Activated T-helper 1 cell treated with anti-CD3 and anti-CD28 coated beads, Interleukin-12 subunit alpha, Interleukin-12 subunit beta, Interleukin-2, Interleukin-4 antibody, amounts not matched to agents 30 ng/mL and 10 ng/mL and 1 ng/mL, durations not matched to agents 14 hours and 24 hours and 36 hours (primary cell): ENCODE data around the gene MGLL. TPM values are rescaled to one million over a fixed set of nuclear protein-coding genes. Genes with fewer than 3 reads are reported as not detected.

ENCODE experiments used
- DNase-seq: peaks from one replicate; pipeline ENCODE4 v3.0.0; 2021; ENCODE audit warnings: low spot score
- H3K27ac Mint-ChIP-seq: one replicate; pipeline ENCODE4 v1.8.0; 2021; ENCODE audit warnings: mild to moderate bottlenecking, mixed read lengths
- H3K27me3 Mint-ChIP-seq: one replicate; pipeline ENCODE4 v1.8.0; 2022; ENCODE audit warnings: mild to moderate bottlenecking, moderate library complexity, mixed read lengths; ENCODE audit not compliant: insufficient read depth
- H3K36me3 Mint-ChIP-seq: one replicate; pipeline ENCODE4 v1.8.0; 2021; ENCODE audit warnings: low read depth, mixed read lengths
- H3K4me1 Mint-ChIP-seq: one replicate; pipeline ENCODE4 v1.8.0; 2021; ENCODE audit warnings: low read depth, mixed read lengths
- H3K4me3 Mint-ChIP-seq: one replicate; pipeline ENCODE4 v1.8.0; 2021; ENCODE audit warnings: mild to moderate bottlenecking, moderate library complexity, mixed read lengths
- H3K9me3 Mint-ChIP-seq: one replicate; pipeline ENCODE4 v1.8.0; 2021; ENCODE audit warnings: mixed read lengths
- intact Hi-C: fragments of 100-400 bp; cut with micrococcal nuclease; formaldehyde crosslinking; loops from one replicate; pipeline ENCODE4 v1.15.1; 2024
- total RNA-seq: library from RNA; stranded (reverse); gene quantifications from 2 replicates; pipeline ENCODE4 v1.2.3, GENCODE V29; 2022

MGLL gene
- 2.2 and 2.5 TPM in 2 replicates for total RNA-seq

GRCh38 chr3:127822041-127822681 lies at the start of gene MGLL:
MGLL (minus strand) TSS chr3:127822515; CDS start chr3:127822318, 197 bp downstream.
- H3K27ac Mint-ChIP-seq: peak within 1 kb of the TSS; percentile 78
- intact Hi-C loops: no loop called here
- H3K4me1 Mint-ChIP-seq: peaks cover 8% of the 10 kb centered on the region
- DNase-seq: no peak
- no peaks in the 10 kb centered on the region for H3K36me3 Mint-ChIP-seq
- peak within 1 kb of the TSS; percentile 80 for H3K4me3 Mint-ChIP-seq
- H3K27me3 Mint-ChIP-seq: peaks cover 41% of the 10 kb centered on the region
- no peaks in the 10 kb centered on the region for H3K9me3 Mint-ChIP-seq

- H3K4me1 Mint-ChIP-seq: peaks cover 5% of the 10 kb centered on the region
- DNase-seq: no peak
- H3K9me3 Mint-ChIP-seq: no peaks in the 10 kb centered on the region
- no peaks in the 10 kb centered on the region for H3K36me3 Mint-ChIP-seq
- intact Hi-C loops: no loop called here
- H3K27me3 Mint-ChIP-seq: peaks cover 12% of the 10 kb centered on the region
- H3K4me3 Mint-ChIP-seq: no peak overlapping the region
- H3K27ac Mint-ChIP-seq: no peak overlapping the region
Observed at GRCh38 chr3:127870156-127870555, 47.8 kb upstream of the MGLL start.

- intact Hi-C loops: no loop called here
- Mint-ChIP-seq H3K4me1 (peaks cover 5% of the 10 kb centered on the region), H3K4me3 (no peak overlapping the region), H3K27ac (no peak overlapping the region), H3K36me3 (no peaks in the 10 kb centered on the region), H3K9me3 (no peaks in the 10 kb centered on the region), H3K27me3 (peaks cover 6% of the 10 kb centered on the region)
- DNase-seq: no peak
Observed at GRCh38 chr3:127867986-127868385, 45.7 kb upstream of the MGLL start.

- DNase-seq: no peak
- Mint-ChIP-seq H3K27me3 (peaks cover 6% of the 10 kb centered on the region), H3K9me3 (no peaks in the 10 kb centered on the region), H3K36me3 (no peaks in the 10 kb centered on the region), H3K4me3 (no peak overlapping the region), H3K4me1 (peaks cover 5% of the 10 kb centered on the region), H3K27ac (no peak overlapping the region)
- intact Hi-C loops: no loop called here
Observed at GRCh38 chr3:127867412-127867811, 45.1 kb upstream of the MGLL start.

- H3K27ac Mint-ChIP-seq: no peak overlapping the region
- H3K4me3 Mint-ChIP-seq: no peak overlapping the region
- peaks cover 9% of the 10 kb centered on the region for H3K27me3 Mint-ChIP-seq
- H3K4me1 Mint-ChIP-seq: peaks cover 5% of the 10 kb centered on the region
- intact Hi-C loops: no loop called here
- H3K36me3 Mint-ChIP-seq: no peaks in the 10 kb centered on the region
- no peaks in the 10 kb centered on the region for H3K9me3 Mint-ChIP-seq
- no peak for DNase-seq
Observed at GRCh38 chr3:127865941-127866340, 43.6 kb upstream of the MGLL start.

- H3K4me3 Mint-ChIP-seq: no peak overlapping the region
- no peaks in the 10 kb centered on the region for H3K9me3 Mint-ChIP-seq
- no peaks in the 10 kb centered on the region for H3K36me3 Mint-ChIP-seq
- peaks cover 5% of the 10 kb centered on the region for H3K27me3 Mint-ChIP-seq
- intact Hi-C loops: no loop called here
- no peak overlapping the region for H3K27ac Mint-ChIP-seq
- no peaks in the 10 kb centered on the region for H3K4me1 Mint-ChIP-seq
- no peak for DNase-seq
Observed at GRCh38 chr3:127860211-127860696, 37.9 kb upstream of the MGLL start.

- Mint-ChIP-seq H3K27ac (no peak overlapping the region), H3K36me3 (no peaks in the 10 kb centered on the region), H3K9me3 (no peaks in the 10 kb centered on the region), H3K4me1 (no peaks in the 10 kb centered on the region), H3K4me3 (no peak overlapping the region), H3K27me3 (peaks cover 5% of the 10 kb centered on the region)
- intact Hi-C loops: loop anchor here (5.0 kb wide), 1 partner anchor 93 kb away; no protein-coding TSS in a partner anchor
- no peak for DNase-seq
Observed at GRCh38 chr3:127859730-127860129, 37.4 kb upstream of the MGLL start.

- Mint-ChIP-seq H3K4me1 (no peaks in the 10 kb centered on the region), H3K27me3 (peaks cover 5% of the 10 kb centered on the region), H3K36me3 (no peaks in the 10 kb centered on the region), H3K9me3 (no peaks in the 10 kb centered on the region), H3K4me3 (no peak overlapping the region), H3K27ac (no peak overlapping the region)
- intact Hi-C loops: loop anchor here (5.0 kb wide), 1 partner anchor 93 kb away; no protein-coding TSS in a partner anchor
- no peak for DNase-seq
Observed at GRCh38 chr3:127858937-127859336, 36.6 kb upstream of the MGLL start.

- no peaks in the 10 kb centered on the region for H3K4me1 Mint-ChIP-seq
- H3K9me3 Mint-ChIP-seq: no peaks in the 10 kb centered on the region
- DNase-seq: no peak
- peaks cover 5% of the 10 kb centered on the region for H3K27me3 Mint-ChIP-seq
- no peak overlapping the region for H3K27ac Mint-ChIP-seq
- H3K4me3 Mint-ChIP-seq: no peak overlapping the region
- intact Hi-C loops: loop anchor here (5.0 kb wide), 1 partner anchor 94 kb away; no protein-coding TSS in a partner anchor
- H3K36me3 Mint-ChIP-seq: no peaks in the 10 kb centered on the region
Observed at GRCh38 chr3:127858521-127858920, 36.2 kb upstream of the MGLL start.

- Mint-ChIP-seq H3K4me3 (no peak overlapping the region), H3K27ac (no peak overlapping the region), H3K4me1 (no peaks in the 10 kb centered on the region), H3K9me3 (no peaks in the 10 kb centered on the region), H3K27me3 (peaks cover 5% of the 10 kb centered on the region), H3K36me3 (no peaks in the 10 kb centered on the region)
- intact Hi-C loops: loop anchor here (5.0 kb wide), 1 partner anchor 95 kb away; no protein-coding TSS in a partner anchor
- no peak for DNase-seq
Observed at GRCh38 chr3:127857333-127857732, 35.0 kb upstream of the MGLL start.

- no peak overlapping the region for H3K4me3 Mint-ChIP-seq
Observed at GRCh38 chr3:127856801-127857200, 34.5 kb upstream of the MGLL start.

GRCh38 chr3:127855246-127855645 lies 32.9 kb upstream of the MGLL start:
- Mint-ChIP-seq H3K9me3 (no peaks in the 10 kb centered on the region), H3K4me3 (no peak overlapping the region), H3K27ac (no peak overlapping the region), H3K36me3 (no peaks in the 10 kb centered on the region), H3K27me3 (peaks cover 2% of the 10 kb centered on the region), H3K4me1 (no peaks in the 10 kb centered on the region)
- no peak for DNase-seq
- intact Hi-C loops: loop anchor here (5.0 kb wide), 1 partner anchor 97 kb away; no protein-coding TSS in a partner anchor

More at GRCh38 chr3:127856801-127857200, 34.5 kb upstream of the MGLL start:
- Mint-ChIP-seq H3K27ac (no peak overlapping the region), H3K4me1 (no peaks in the 10 kb centered on the region), H3K36me3 (no peaks in the 10 kb centered on the region), H3K9me3 (no peaks in the 10 kb centered on the region), H3K27me3 (peaks cover 5% of the 10 kb centered on the region)
- intact Hi-C loops: loop anchor here (5.0 kb wide), 1 partner anchor 96 kb away; no protein-coding TSS in a partner anchor
- DNase-seq: no peak

GRCh38 chr3:127853681-127854080 lies 31.4 kb upstream of the MGLL start:
- intact Hi-C loops: no loop called here
- H3K9me3 Mint-ChIP-seq: no peaks in the 10 kb centered on the region
- no peak overlapping the region for H3K4me3 Mint-ChIP-seq
- peaks cover 5% of the 10 kb centered on the region for H3K27me3 Mint-ChIP-seq
- no peaks in the 10 kb centered on the region for H3K4me1 Mint-ChIP-seq
- H3K36me3 Mint-ChIP-seq: no peaks in the 10 kb centered on the region
- H3K27ac Mint-ChIP-seq: no peak overlapping the region
- no peak for DNase-seq
